Measurements from ENCODE around the gene ADH5.

DNA sequence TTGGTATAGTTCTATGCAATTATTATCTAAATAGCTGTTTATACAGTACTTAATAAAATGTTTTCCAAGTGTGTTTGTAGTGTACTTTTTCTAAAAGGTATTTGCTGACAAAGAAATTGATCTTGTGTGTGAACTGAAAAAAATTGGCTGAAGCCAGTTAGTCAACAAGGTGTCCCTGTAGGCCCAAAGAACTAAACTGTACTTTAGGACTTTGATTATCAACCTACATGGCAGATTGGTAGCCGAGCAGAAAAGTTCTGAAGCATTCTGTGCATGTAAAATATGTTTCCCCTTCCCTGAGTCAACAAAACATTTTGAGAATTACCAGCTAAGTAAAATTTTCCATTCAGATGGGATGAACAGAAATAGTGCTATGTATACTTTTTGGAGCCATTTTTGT lies 21.0 kb downstream of the ADH5 start:
- no peak for TF ChIP-seq YY1 (IDR thresholded peaks at IDR 0.05; ENCODE audit: low read depth, low read length)
- TF ChIP-seq, protein P1, sequence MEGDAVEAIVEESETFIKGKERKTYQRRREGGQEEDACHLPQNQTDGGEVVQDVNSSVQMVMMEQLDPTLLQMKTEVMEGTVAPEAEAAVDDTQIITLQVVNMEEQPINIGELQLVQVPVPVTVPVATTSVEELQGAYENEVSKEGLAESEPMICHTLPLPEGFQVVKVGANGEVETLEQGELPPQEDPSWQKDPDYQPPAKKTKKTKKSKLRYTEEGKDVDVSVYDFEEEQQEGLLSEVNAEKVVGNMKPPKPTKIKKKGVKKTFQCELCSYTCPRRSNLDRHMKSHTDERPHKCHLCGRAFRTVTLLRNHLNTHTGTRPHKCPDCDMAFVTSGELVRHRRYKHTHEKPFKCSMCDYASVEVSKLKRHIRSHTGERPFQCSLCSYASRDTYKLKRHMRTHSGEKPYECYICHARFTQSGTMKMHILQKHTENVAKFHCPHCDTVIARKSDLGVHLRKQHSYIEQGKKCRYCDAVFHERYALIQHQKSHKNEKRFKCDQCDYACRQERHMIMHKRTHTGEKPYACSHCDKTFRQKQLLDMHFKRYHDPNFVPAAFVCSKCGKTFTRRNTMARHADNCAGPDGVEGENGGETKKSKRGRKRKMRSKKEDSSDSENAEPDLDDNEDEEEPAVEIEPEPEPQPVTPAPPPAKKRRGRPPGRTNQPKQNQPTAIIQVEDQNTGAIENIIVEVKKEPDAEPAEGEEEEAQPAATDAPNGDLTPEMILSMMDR (IDR thresholded peaks at IDR 0.05; ENCODE audit: control extremely low read depth in 1 of 3, insufficient read depth in 1 of 3, low read depth in 1 of 3, low read length in 3 of 3): no peak
- TF ChIP-seq BRCA1 (IDR thresholded peaks at IDR 0.05; ENCODE audit: low read depth, low read length): no peak
- TF ChIP-seq EP300 (IDR thresholded peaks at IDR 0.05; ENCODE audit: borderline replicate concordance in 1 of 2, low read depth in 2 of 2, low read length in 2 of 2): no peak
- TF ChIP-seq POLR2AphosphoS5 (IDR thresholded peaks at IDR 0.05; ENCODE audit: low read depth, low read length): no peak
- no peak for TF ChIP-seq EZH2 (IDR thresholded peaks at IDR 0.05; ENCODE audit: low read depth, low read length, severe bottlenecking)
- TF ChIP-seq GABPA (IDR thresholded peaks at IDR 0.05; ENCODE audit: borderline replicate concordance, insufficient read depth, low read length): no peak
- TF ChIP-seq POLR2A (IDR thresholded peaks at IDR 0.05; ENCODE audit: control extremely low read depth in 1 of 2, low read depth in 2 of 2, low read length in 2 of 2): no peak
- TF ChIP-seq HDAC6 (IDR thresholded peaks at IDR 0.05; ENCODE audit: low read depth, low read length): no peak
- no peak for TF ChIP-seq KDM5A (IDR thresholded peaks at IDR 0.05; ENCODE audit: low read length)
- TF ChIP-seq, protein P2, sequence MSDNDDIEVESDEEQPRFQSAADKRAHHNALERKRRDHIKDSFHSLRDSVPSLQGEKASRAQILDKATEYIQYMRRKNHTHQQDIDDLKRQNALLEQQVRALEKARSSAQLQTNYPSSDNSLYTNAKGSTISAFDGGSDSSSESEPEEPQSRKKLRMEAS (IDR thresholded peaks at IDR 0.05): no peak
